ENCODE results near the gene MAPKBP1.

MAPKBP1 gene

GRCh38 chr15:41847981-41848380, 73.7 kb downstream of the MAPKBP1 start:
- in situ Hi-C loops (cut with MboI; ENCODE audit: low sequenced_read_pairs): no loop called here

GRCh38 chr15:41848631-41849030, 74.3 kb downstream of the MAPKBP1 start:
- in situ Hi-C loops (cut with MboI; ENCODE audit: low sequenced_read_pairs): no loop called here

GRCh38 chr15:41849204-41849603, 74.9 kb downstream of the MAPKBP1 start:
- in situ Hi-C loops (cut with MboI; ENCODE audit: low sequenced_read_pairs): no loop called here

- in situ Hi-C loops (cut with MboI; ENCODE audit: low sequenced_read_pairs): no loop called here
Observed at GRCh38 chr15:41849861-41850260, 75.6 kb downstream of the MAPKBP1 start.

- in situ Hi-C loops (cut with MboI; ENCODE audit: low sequenced_read_pairs): no loop called here
Observed at GRCh38 chr15:41850482-41851166, 76.3 kb downstream of the MAPKBP1 start.

GRCh38 chr15:41851167-41851523, 76.9 kb downstream of the MAPKBP1 start:
- in situ Hi-C loops (cut with MboI; ENCODE audit: low sequenced_read_pairs): no loop called here

- in situ Hi-C loops (cut with MboI; ENCODE audit: low sequenced_read_pairs): no loop called here
Observed at GRCh38 chr15:41851755-41852370, 77.6 kb downstream of the MAPKBP1 start.

- in situ Hi-C loops (cut with MboI; ENCODE audit: low sequenced_read_pairs): no loop called here
Observed at GRCh38 chr15:41852736-41853590, 78.7 kb downstream of the MAPKBP1 start.

- in situ Hi-C loops (cut with MboI; ENCODE audit: low sequenced_read_pairs): no loop called here
Observed at GRCh38 chr15:41853831-41854230, 79.5 kb downstream of the MAPKBP1 start.

- in situ Hi-C loops (cut with MboI; ENCODE audit: low sequenced_read_pairs): no loop called here
Observed at GRCh38 chr15:41854443-41854842, 80.2 kb downstream of the MAPKBP1 start.

GRCh38 chr15:41855261-41855961, 81.1 kb downstream of the MAPKBP1 start:
- in situ Hi-C loops (cut with MboI; ENCODE audit: low sequenced_read_pairs): no loop called here

- in situ Hi-C loops (cut with MboI; ENCODE audit: low sequenced_read_pairs): no loop called here
Observed at GRCh38 chr15:41856262-41856661, 82.0 kb downstream of the MAPKBP1 start.

- in situ Hi-C loops (cut with MboI; ENCODE audit: low sequenced_read_pairs): no loop called here
Observed at GRCh38 chr15:41856716-41857115, 82.4 kb downstream of the MAPKBP1 start.

- in situ Hi-C loops (cut with MboI; ENCODE audit: low sequenced_read_pairs): no loop called here
Observed at GRCh38 chr15:41857316-41857715, 83.0 kb downstream of the MAPKBP1 start.

- in situ Hi-C loops (cut with MboI; ENCODE audit: low sequenced_read_pairs): no loop called here
Observed at GRCh38 chr15:41858756-41859155, 84.5 kb downstream of the MAPKBP1 start.

- in situ Hi-C loops (cut with MboI; ENCODE audit: low sequenced_read_pairs): no loop called here
Observed at GRCh38 chr15:41860049-41860828, 86.0 kb downstream of the MAPKBP1 start.

- in situ Hi-C loops (cut with MboI; ENCODE audit: low sequenced_read_pairs): no loop called here
Observed at GRCh38 chr15:41861736-41862356, 87.6 kb downstream of the MAPKBP1 start.

- in situ Hi-C loops (cut with MboI; ENCODE audit: low sequenced_read_pairs): no loop called here
Observed at GRCh38 chr15:41862515-41863116, 88.3 kb downstream of the MAPKBP1 start.

GRCh38 chr15:41865490-41866055, 91.3 kb downstream of the MAPKBP1 start:
- in situ Hi-C loops (cut with MboI; ENCODE audit: low sequenced_read_pairs): no loop called here

All from hTERT RPE-1 (cell line).